Measurements from ENCODE around the gene XXYLT1.

GRCh38 chr3:195175476-195176337 lies 95.3 kb downstream of the XXYLT1 start:
- TF ChIP-seq CTCF (IDR thresholded peaks at IDR 0.05) (no peak), POLR2A (IDR thresholded peaks at IDR 0.05) (no peak)

Measured in right lobe of liver (tissue), 4 donors.